ENCODE results near the gene FAM114A1.

The FAM114A1 gene

DNA sequence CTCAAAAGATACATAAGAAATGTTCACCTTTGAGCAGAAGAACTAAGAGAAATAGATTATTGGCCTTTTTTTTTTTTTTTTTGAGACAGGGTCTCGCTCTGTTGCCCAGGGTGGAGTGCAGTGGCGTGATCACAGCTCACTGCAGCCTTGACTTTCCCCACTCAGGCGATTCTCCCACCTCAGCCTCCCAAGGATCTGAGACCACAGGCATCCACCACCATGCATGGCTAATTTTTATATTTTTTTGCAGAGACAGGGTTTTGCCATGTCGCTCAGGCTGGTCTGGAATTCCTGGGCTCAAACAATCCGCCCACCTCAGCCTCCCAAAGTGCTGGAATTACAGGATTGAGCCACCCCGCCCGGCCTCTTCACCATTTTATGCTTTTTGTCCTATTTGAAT lies 8.1 kb upstream of the FAM114A1 start:
- DNase-seq (ENCODE audit: low read depth in 2 of 2): no peak

- no peak for DNase-seq (ENCODE audit: low read depth in 2 of 2)
Observed at GRCh38 chr4:38860788-38861424, 6.7 kb upstream of the FAM114A1 start.

DNA sequence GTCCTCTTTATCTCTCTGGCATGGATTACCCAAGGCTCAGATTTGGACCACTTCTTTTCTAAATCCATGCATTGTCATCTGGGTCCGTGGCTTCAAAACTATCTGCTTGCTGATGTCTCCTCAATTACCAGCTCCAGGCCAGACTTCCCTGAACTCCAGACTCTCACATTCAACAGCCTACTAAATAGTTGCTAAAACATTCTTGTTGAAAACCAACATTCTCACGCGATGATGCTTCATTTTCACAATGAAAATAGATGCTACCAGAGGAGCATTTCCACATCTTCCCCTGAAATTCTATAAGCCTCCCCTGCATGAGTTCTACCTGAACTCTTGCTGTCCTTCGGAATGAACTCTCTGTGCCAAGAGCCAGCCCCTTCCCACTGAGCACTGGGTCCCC lies 5.8 kb upstream of the FAM114A1 start:
- DNase-seq (ENCODE audit: low read depth in 2 of 2): no peak

GRCh38 chr4:38865445-38865844 lies 2.2 kb upstream of the FAM114A1 start:
- no peak for DNase-seq (ENCODE audit: low read depth in 2 of 2)

DNA sequence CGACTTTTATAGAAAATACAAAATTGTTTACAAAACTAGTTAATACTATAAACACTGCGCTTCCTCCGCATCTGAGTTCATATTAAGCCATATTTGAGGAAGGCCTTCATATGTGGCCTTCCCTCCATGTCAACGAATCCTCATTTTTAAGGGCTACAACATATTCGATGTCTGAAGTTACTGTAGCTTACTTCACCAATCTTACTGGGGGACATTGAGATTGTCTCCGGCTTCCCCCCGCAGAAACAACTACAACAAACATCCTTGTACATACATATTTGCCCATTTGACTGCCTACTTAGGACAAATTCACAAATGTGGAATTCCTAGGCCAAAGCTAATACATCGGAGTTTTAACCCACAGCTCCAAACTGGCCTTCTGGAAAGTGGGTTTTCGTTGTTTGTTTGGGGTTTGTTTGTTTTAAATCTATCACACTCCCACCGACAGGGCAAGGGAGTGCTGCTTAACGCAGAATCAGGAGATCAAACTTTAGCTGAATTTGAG lies 581 bp upstream of the FAM114A1 start:
- DNase-seq (ENCODE audit: low read depth in 2 of 2): no peak

GRCh38 chr4:38868059-38868960 lies 704 bp downstream of the FAM114A1 start:
- DNase-seq (ENCODE audit: low read depth in 2 of 2): no peak

GRCh38 chr4:38869511-38869910 lies 1.9 kb downstream of the FAM114A1 start:
- DNase-seq (ENCODE audit: low read depth in 2 of 2): no peak

DNA sequence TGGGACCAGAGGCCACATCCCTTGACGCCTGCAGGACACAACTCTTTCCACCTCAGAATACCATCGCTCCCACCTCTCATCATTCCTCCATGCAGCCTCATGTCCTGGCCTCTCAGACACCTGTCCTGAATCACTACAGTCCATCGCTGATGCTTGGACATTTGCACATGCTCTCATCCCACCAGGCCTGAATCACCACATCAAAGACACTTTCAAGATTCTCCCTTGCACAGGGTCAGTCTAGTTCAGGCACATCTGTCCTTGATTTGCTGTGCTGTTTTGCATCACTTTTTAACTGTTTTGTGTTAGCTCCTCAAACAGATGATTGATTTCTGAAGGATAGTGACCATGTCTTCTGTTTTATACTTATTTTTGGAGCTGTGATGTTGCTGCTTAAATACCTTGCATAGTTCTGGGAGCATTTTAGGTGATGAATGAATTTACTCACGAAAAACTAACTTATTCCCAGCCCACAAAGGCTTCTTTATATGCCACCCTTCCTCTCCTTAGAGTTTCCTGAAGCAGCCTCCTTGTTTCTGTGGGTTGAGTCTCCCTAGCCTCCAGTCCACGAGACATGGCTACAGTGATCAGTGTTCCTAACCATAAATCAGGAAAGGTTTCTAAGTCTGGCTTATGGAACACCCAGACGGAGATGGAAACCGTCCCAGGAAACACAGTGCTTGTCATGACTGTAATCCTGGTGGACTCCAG lies 2.6 kb downstream of the FAM114A1 start:
- DNase-seq (ENCODE audit: low read depth in 2 of 2): no peak

- no peak for DNase-seq (ENCODE audit: low read depth in 2 of 2)
Observed at GRCh38 chr4:38871593-38871992, 4.0 kb downstream of the FAM114A1 start.

DNA sequence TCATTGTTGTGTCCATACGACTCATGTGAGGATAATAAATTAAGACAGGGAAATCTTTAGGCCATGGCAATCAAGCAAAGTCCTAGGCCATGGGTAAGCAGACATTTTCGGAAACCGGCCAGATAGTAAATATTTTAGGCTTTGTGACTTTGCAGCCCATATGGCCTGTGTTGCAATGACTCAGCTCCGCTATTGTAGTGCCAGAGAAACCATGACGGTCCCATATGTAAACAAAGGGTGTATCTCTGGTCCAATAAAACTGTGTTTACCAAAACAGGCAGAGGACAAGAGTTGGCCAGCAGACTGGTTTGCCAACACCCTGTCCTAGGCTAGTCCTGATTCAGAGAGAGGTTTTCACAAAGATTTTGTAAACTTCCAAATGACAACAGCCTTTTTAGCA lies 5.0 kb downstream of the FAM114A1 start:
- DNase-seq (ENCODE audit: low read depth in 2 of 2): no peak

DNA sequence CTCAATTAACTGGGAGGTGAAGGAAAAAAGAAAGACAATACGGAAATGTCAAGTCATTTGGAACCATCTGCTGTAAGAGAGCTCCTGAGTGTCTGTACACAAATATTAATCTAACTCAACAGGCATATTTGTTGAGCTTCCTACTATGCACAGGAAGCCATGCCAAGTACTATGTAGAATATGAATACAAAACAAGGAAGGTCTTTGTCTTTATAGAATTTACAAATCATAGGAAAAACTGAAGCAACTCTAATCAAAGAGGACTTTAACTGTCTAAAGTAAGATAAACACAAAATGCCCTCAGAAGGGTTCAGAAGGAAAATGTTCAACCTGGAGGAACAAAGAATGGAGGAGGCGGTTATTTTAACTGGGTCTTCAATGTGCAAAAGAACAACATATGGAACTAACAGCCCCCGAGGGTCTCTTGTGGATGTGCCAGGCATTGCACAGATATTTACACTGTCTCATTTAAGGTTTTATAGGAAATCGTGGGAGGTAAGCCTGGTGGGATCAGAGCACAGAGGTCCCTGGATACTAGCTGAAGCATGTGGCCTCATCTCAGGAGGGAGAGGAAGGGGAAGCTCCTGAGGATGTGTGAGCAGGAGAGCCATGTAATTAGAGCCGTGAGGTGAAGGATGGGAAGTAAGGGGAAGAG lies 5.8 kb downstream of the FAM114A1 start:
- DNase-seq (ENCODE audit: low read depth in 2 of 2): no peak

DNA sequence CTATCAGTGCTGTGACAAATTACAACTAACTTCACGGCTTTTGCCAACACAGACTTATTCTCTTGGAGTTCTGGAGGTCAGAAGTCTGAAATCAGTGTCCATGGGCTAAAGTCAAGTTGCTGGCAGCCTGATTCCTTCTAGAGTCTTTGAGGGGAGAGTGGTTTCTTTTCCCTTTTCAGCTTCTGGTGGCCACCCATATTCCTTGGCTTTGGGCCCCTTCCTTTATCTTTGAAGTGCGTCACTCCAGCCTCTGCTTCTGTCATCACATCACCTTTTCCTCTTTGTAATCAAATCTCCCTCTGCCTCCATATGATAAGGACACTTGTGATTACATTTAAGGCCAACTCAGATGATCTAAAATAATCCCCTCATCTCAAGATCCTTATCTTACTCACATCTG lies 9.0 kb downstream of the FAM114A1 start:
- no peak for DNase-seq (ENCODE audit: low read depth in 2 of 2)

- no peak for DNase-seq (ENCODE audit: low read depth in 2 of 2)
Observed at GRCh38 chr4:38884254-38884653, 16.6 kb downstream of the FAM114A1 start.

DNA sequence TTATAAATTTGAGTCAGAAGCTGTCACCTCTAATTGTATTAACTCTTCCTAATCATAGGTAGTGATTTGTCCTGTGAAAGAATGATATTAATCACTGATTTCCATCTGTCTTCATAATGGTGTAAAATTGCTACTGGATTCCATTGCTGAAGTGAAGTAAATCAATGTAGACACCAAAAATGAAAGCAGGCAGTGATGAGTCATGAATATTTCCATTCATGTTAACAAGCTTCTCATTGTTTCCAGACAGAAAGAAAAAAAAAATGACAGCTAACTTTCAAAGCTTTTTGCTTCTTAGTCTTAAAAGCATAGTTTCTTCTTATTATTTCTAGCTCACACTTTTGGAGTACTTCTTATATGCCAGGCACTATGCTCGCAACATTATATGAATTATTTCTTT lies 21.5 kb downstream of the FAM114A1 start:
- peak; percentile 70 to 74 for DNase-seq (ENCODE audit: low read depth in 2 of 2)

DNA sequence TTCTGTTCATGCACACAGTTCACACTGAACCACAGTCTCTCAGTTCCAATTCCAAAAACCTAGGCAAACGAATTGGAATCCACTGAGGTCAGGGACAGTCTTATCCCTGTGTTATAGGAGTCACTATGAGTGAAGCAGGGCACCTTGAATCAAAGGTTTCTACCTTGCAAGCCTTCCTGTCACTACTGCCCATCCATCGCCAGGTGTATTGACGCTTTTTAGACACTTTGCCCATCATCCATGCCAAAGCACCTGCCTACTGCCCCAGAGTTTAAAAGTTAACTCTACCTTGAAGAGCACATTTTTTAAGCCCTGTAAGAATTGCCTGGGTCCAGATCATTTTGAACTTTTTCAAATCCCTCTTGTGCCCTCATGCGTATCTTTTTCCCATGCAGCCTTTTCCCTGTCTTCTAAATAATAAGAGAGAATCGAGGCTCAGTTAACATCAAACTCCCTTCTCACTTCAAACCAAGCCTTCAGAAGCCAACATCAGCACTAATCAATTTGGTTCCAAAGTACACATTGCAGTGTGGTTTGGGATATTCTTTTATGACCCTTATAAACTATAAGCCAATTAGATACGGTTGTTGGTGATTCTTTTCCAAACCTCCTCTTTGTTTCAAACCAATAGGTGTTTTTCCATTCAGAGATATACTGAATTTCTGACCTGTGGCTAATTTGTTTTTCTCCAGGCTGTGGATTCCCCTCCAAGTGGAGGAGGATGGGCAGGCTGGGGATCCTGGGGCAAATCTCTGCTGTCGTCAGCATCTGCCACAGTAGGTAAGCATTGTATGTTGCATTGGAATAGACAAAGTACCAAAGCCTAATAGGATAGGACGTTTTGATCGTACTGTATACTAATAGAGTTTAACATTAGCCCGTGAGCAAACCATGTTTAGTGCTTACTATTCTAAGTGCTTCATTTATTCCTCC lies 23.7 kb downstream of the FAM114A1 start:
- DNase-seq (ENCODE audit: low read depth in 2 of 2): no peak

DNA sequence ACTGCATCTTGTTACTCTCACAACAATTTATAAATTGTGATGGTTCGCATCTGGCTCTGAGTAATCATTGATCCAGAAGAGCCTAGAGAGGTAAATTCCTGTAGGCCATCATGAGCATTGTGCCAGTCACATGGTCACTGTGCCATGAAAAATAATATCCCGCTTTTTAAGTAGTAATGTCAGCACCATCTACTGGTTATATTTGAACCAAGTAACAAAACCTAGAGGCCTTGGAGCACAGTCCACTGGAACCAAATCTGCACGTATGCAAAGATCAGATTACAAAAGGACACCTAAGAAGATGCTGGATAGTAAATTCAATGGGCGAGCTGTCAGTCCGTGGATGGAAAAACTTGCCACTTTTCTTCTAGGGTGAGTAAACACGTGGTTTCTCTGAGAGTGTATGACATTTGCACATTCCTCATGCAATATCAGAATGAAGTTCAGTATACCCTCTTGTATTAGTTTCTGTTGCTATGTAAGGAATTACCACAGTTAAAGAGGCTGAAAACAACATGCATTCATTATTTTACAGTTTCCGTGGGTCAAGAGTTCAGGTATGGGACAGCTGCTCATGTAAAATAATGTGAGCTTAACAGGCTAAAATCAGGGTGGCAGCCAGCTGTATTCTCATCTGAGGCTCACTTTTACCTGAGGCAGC lies 26.8 kb downstream of the FAM114A1 start:
- no peak for DNase-seq (ENCODE audit: low read depth in 2 of 2)

GRCh38 chr4:38896940-38897339 lies 29.3 kb downstream of the FAM114A1 start:
- DNase-seq (ENCODE audit: low read depth in 2 of 2): no peak

DNA sequence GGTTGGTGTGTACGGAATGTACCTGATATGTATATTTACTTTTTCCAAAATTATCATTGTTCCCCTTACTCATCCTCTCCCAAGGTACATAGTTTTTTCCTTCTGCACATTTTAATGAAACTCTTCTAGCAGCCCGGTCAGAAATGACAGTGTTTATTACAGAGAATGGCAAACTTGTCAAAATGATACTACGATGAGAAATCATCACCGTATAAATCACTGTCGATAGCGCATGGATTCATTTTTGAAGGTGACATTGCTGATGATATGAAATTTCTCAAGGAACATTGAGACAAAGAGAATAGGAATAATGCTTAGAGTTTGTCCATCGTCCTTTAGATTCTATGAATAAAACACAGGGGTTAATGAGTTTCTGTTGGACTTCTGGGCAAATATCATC lies 30.6 kb downstream of the FAM114A1 start:
- no peak for DNase-seq (ENCODE audit: low read depth in 2 of 2)

DNA sequence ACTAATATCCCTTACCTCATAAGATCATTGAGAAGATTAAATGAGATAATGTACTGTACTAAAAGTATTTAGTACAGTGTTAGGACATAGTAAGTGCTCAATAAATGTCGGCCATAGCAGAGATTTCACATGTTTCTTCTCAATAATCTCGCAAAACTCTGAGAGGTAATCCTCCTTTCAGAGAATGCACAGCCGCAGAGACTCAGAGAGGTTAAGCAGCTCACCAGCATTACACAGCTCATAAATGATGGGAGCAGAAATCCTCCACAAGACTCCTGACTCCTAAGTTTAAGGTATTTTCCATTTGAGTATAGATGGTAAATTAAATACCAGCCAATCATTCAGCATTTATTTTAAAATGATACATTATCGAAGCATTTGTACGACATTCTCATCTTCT lies 34.6 kb downstream of the FAM114A1 start:
- no peak for DNase-seq (ENCODE audit: low read depth in 2 of 2)

DNA sequence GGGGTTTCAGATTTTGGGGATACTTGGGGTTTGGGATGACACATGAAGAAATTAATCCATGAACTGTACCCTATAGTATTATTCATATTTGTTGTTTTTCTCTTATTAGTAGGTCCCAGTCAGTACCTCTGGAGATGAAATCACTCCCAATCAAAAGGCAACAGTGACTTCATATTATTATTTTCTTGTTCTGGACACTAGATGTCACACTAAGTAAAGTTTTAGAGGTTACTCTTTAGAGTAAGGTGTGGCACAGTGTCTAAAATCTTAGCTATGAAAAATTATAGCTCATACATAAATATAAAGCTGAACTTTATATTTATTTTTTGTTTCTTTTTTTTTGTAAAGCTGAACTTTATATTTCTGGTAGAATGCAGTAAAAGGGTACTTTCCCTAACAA lies 35.1 kb downstream of the FAM114A1 start:
- DNase-seq (ENCODE audit: low read depth in 2 of 2): no peak

Measured in fibroblast of skin of left quadriceps (primary cell).